Gastroesophageal sphincter (tissue), 4 donors: ENCODE measurements around the gene NFIA. TPM values are rescaled to one million over a fixed set of nuclear protein-coding genes. Genes with fewer than 3 reads are reported as not detected.

Source experiments
- ATAC-seq: fragments of 150-250 bp; one replicate; pipeline ENCODE4 v1.9.1; 2016; ENCODE audit warnings: mild to moderate bottlenecking, moderate library complexity
- H3K27ac ChIP-seq, 4 donors: fragments of 200-600 bp; sonication (generic) in 3 of 4; 1 replicate in 3 of 4; 2 replicates in 1 of 4; pipeline ENCODE4 v1.5.1; 2016 to 2019
- H3K27me3 ChIP-seq: fragments of 200-600 bp; sonication (generic); one replicate; pipeline ENCODE4 v1.5.1; 2019
- H3K36me3 ChIP-seq, 2 donors: fragments of 200-600 bp; sonication (generic); one replicate each; pipeline ENCODE4 v1.5.1; 2019; ENCODE audit warnings: control low read depth in 1 of 2
- H3K4me1 ChIP-seq, 3 donors: fragments of 200-600 bp; sonication (generic); 1 replicate in 2 of 3; 2 replicates in 1 of 3; pipeline ENCODE4 v1.5.1; 2016 to 2019; ENCODE audit warnings: control low read depth in 2 of 3
- H3K4me3 ChIP-seq, 2 donors: fragments of 200-600 bp; sonication (generic); one replicate each; pipeline ENCODE4 v1.5.1; 2019; ENCODE audit warnings: mild to moderate bottlenecking in 1 of 2, moderate library complexity in 1 of 2
- H3K9me3 ChIP-seq, 3 donors: fragments of 200-600 bp; sonication (generic); one replicate each; pipeline ENCODE4 v1.5.1; 2017 to 2019; ENCODE audit warnings: control low read depth in 2 of 3
- CTCF ChIP-seq, 4 experiments: fragments of 200-600 bp in 2 of 4; fragments of 450-650 bp in 2 of 4; sonication (generic) in 1 of 4; IDR thresholded peaks; one replicate each; pipeline ENCODE4 v1.5.1; 2017 to 2019; ENCODE audit warnings: antibody characterized with exemption in 4 of 4, mild to moderate bottlenecking in 2 of 4, moderate library complexity in 2 of 4
- EP300 ChIP-seq: sonication (generic); formaldehyde crosslinking; IDR thresholded peaks from one replicate; pipeline ENCODE4 v1.6.1; 2017; ENCODE audit warnings: antibody characterized with exemption, mild to moderate bottlenecking
- POLR2A ChIP-seq, 2 donors: fragments of 450-650 bp; IDR thresholded peaks; one replicate each; pipeline ENCODE4 v1.6.1; 2017; ENCODE audit warnings: antibody characterized with exemption in 2 of 2, mild to moderate bottlenecking in 2 of 2, moderate library complexity in 1 of 2
- POLR2AphosphoS5 ChIP-seq: sonication (generic); formaldehyde crosslinking; IDR thresholded peaks from one replicate; pipeline ENCODE4 v1.6.1; 2017; ENCODE audit warnings: antibody characterized with exemption
- WGBS, 2 donors: methylation state at CpG; one replicate each; pipeline ENCODE4 v1.1.5; 2018; ENCODE audit warnings: low coverage in 1 of 2; 5-methylcytosine and 5-hydroxymethylcytosine counted together
- total RNA-seq, 4 donors: library from RNA; depleted of rRNA; stranded (reverse); fragments of >200 nt; gene quantifications; one replicate each; pipeline ENCODE4 v1.1.0, GENCODE V29; 2016

The NFIA gene
- total RNA-seq, 4 donors from 2014 or later: 123 to 205 (median 149) TPM

DNA sequence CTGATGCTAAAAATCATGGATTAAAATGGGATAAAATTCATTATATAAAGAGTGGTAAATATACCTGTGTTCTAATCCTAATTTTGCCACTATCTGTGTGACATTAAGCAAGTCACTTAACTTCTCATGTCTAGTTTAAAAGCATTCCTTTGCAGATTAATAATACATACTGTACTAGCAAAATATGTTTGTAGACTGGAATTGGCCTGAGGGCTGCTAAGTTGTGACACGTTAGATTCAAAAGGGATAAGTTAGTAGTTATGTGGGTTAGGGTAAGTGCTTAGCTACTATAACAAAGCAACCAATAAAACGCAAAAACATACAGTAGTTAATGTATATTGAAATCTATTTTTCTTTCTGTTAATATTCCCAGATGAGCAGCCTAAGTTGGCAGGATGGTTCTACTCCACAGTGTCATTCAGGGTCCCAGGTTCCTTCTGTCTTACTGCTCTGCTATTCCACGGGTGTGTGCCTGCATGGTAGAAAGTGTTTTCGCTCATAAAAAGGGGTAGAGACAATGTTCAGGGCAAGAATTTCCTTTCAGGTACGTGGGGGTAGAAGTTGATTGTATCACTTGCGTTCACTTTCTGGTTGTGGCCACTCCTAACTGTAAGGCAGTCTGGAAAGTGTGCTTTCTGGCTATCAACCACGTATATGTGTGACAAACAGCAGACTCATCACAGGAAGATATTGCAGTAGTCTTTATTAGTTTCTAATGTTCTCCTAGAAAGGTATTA is 239.8 kb downstream of the NFIA start:
- H3K27ac ChIP-seq: peak overlapping the region in 2 of 4 donors; percentile 64 to 83
- WGBS, 2 donors: 82 to 90% methylated on average over 5 to 7 of the region's 7 CpGs
- no peaks in the 10 kb centered on the region for H3K36me3 ChIP-seq
- H3K4me3 ChIP-seq: no peak overlapping the region
- no peak for ATAC-seq
- peaks cover 13 to 75% (median 18%) of the 10 kb centered on the region in 3 donors for H3K4me1 ChIP-seq
- TF ChIP-seq POLR2AphosphoS5 (no peak), POLR2A (IDR thresholded peaks at IDR 0.05) (no peak), EP300 (no peak), CTCF (IDR thresholded peaks at IDR 0.05) (no peak)
- no peaks in the 10 kb centered on the region for H3K27me3 ChIP-seq
- no peaks in the 10 kb centered on the region for H3K9me3 ChIP-seq

DNA sequence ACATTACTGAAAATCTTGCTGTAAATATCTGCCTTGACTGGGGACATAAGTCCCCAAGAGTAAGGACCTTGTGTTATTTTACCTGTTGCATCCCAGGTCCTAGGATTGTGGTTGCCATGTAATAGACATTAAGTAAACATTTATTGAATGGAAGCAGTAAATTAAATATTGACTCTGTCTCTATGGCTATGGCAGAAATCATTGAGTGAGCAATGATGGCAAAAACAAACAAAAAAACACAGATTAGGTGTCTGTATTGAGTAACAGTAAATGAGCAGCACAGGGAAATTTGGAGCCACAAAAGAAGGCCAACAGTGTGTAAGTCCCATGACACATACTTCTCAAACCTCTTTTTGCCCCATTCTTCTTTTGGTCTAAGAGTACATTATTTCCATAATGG is 240.4 kb downstream of the NFIA start:
- Histone ChIP-seq H3K36me3 (no peaks in the 10 kb centered on the region), H3K9me3 (no peaks in the 10 kb centered on the region), H3K27ac (peak overlapping the region in 3 of 4 donors; percentile 64 to 83 (median 65)), H3K4me3 (no peak overlapping the region), H3K4me1 (peaks cover 12 to 69% (median 16%) of the 10 kb centered on the region in 3 donors), H3K27me3 (no peaks in the 10 kb centered on the region)
- ATAC-seq: no peak
- no peak for TF ChIP-seq EP300
- TF ChIP-seq POLR2A (IDR thresholded peaks at IDR 0.05): no peak
- no peak for TF ChIP-seq POLR2AphosphoS5
- TF ChIP-seq CTCF (IDR thresholded peaks at IDR 0.05): no peak

GRCh38 chr1:61323681-61324328 is 241.4 kb downstream of the NFIA start:
- TF ChIP-seq CTCF (IDR thresholded peaks at IDR 0.05): no peak
- TF ChIP-seq EP300: no peak
- TF ChIP-seq POLR2AphosphoS5: no peak
- Histone ChIP-seq H3K4me3 (no peak overlapping the region), H3K27ac (peak overlapping the region; percentile 64 to 85 (median 74)), H3K36me3 (no peaks in the 10 kb centered on the region), H3K9me3 (no peaks in the 10 kb centered on the region), H3K4me1 (peaks cover 7 to 58% (median 15%) of the 10 kb centered on the region in 3 donors), H3K27me3 (no peaks in the 10 kb centered on the region)
- no peak for ATAC-seq
- WGBS, 2 donors: 63 to 85% methylated on average over 3 to 6 of the region's 6 CpGs

DNA sequence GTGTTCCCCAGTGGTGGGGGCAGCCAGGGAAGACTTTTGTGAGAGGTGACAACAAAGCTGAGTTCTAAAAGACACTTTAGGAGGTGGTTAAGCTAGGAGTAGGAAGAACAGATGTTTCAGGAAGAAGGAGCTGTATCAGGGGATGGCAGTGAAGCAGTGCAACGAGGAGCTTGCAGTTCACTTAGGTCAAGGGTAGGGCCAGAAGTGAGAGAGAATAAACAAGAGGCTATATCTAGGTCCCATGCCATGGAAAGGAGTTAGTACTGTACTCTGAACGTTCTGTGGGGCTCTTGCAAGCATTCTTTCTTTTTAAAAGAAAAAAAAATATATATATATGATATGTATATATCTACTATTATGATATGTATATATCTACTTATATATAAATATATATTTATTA is 244.4 kb downstream of the NFIA start:
- 61 to 78% methylated on average over 2 of the region's 2 CpGs for WGBS, 2 donors
- no peak for ATAC-seq

More for the DNA sequence above, 244.4 kb downstream of the NFIA start:
- TF ChIP-seq POLR2A (IDR thresholded peaks at IDR 0.05): no peak
- TF ChIP-seq POLR2AphosphoS5: no peak
- TF ChIP-seq CTCF (IDR thresholded peaks at IDR 0.05): no peak
- no peak for TF ChIP-seq EP300
- Histone ChIP-seq H3K9me3 (no peaks in the 10 kb centered on the region), H3K27ac (peak overlapping the region in 3 of 4 donors; percentile 64 to 83 (median 65)), H3K4me1 (peaks cover 3 to 29% (median 4%) of the 10 kb centered on the region in 3 donors), H3K4me3 (no peak overlapping the region), H3K36me3 (no peaks in the 10 kb centered on the region), H3K27me3 (no peaks in the 10 kb centered on the region)
